GM12891 (cell line): ENCODE results near the gene EEF1G.

Source experiments
- POLR2A ChIP-seq: IDR thresholded peaks from 2 replicates; pipeline ENCODE4 v1.6.1; 2011; ENCODE audit warnings: low read depth, low read length, control low read depth
- POLR2AphosphoS5 ChIP-seq: IDR thresholded peaks from 2 replicates; pipeline ENCODE4 v1.6.1; 2011; ENCODE audit warnings: low read depth, low read length, control low read depth

DNA sequence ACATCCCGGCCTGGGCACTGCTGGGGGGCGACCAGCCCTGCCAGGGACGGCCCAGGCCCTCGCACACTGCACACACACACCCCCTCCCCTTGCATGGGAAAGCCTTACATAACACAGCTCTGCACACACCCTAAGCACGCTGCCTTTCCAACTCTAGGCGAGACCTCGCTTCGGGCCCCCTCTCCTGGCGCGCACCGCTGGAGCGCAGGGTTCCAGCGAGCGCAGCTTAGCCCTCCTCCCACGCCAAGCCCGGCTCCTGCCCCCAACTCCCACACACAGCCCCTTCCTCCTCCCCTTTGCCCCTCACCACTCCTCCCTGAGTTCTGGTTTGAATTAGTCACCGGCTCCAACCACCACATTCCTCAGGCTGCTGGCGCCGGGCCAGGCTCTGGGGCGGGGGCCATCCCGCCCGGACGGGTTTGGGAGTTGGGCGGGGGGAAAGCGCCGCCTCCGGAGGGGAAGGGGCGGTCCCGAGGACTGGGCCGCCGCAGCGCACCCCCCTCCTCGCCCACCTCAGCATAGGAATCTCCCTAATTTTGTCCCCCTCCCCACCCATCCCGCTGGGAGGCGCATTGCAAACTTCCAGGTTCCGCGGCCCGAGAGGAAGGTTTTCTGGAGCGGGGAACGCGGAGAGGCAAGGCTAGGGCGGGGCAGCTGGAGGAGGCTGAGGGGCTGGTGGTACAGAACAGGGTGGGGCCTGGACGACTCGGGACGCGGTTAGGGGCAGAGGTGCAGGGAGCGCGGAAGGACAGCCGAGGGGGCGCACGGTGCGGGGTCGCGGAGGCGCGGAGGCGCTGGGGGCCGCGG lies 28.1 kb downstream of the EEF1G start:
- TF ChIP-seq POLR2AphosphoS5: no peak
- no peak for TF ChIP-seq POLR2A
